Hematopoietic multipotent progenitor cell treated with erythropoietin and hydrocortisone succinate and interleukin-3 and kit ligand, for 6 days (in vitro differentiated cells): ENCODE measurements around the gene BROX.
A peak's percentile ranks its signal among the peaks of the same experiment; 100 is the strongest.
"Not testable (repeated sequence)": the region's sequence is repeated elsewhere in the genome, so short reads cannot be mapped to it uniquely, and the experiment has no call there.

Experiments
- DNase-seq: peaks from one replicate; pipeline ENCODE4 v3.0.0-alpha.2; 2015

Gene BROX

DNA sequence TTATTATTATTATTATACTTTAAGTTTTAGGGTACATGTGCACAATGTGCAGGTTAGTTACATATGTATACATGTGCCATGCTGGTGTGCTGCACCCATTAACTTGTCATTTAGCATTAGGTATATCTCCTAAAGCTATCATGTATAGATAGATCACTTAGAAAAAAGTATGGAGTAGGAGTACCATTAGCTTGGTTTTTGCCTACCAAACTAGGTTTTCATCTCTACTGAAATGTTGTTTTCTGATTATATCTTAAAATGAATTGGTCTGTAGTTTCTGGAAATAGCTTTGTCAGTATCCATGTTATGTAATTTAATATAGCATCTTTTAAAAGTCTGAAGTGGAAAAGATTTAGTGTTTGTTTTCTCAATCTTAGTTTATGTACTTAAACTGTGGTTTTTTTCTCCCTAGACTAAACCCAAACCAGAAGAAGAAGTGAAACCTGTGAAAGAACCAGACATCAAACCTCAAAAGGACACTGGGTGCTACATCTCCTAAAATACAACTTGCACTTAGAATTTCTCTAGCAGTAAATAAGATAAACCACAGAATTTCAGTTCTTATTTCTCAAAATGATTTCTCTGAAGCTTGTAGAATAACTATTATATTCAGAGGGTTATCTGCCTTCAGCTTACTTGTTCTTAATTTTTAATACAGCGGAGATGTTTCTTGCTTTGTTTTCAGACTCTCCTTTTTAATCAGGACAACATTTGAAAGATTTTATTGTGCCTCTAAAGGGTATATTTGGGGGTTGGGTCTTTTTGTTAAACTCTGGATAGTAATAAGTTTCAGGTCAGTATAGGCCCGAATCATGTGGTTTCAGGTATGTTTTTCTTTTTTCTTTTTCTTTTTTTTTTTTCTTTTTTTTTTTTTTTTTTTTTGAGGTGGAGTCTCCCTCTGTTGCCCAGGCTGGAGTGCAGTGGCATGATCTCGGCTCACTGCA is 20.1 kb downstream of the BROX start:
- no peak for DNase-seq

DNA sequence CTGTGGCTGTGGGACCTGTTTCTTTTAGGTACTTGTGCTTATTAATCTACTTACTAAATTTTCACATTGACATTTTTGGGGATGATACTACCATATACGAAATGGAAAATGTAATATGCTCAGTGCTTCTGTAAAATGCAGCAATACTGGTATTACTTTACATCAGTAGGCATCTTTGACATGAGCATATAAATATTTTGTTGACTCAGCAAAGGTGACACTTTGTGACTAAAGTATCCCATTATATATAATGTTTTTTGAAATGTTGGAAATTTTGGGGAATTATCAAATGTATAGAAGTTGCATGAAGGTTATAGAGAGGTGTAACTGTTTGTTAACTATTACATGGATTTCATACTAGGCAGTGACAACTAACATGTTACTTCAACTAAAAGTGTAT is 22.4 kb downstream of the BROX start:
- no peak for DNase-seq

DNA sequence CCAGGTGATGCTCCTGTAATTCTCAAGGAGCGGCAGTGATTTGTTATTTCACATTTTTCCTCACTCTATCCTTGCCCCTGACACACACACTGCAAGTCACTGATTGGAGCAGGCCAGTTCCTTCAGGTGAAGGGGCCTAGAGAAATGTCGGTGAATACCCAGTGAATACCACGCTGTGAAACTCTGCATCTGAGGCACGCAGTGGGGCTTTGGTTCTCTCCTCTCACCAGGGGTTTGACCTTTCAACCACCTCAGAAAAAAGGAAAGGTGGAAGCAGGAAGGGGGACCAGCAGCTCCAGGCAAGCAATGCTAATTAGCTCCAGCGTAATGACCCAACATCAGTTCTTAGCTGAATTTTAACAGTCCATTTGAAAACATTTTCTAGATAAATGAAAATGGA is 24.1 kb downstream of the BROX start:
- DNase-seq: no peak

DNA sequence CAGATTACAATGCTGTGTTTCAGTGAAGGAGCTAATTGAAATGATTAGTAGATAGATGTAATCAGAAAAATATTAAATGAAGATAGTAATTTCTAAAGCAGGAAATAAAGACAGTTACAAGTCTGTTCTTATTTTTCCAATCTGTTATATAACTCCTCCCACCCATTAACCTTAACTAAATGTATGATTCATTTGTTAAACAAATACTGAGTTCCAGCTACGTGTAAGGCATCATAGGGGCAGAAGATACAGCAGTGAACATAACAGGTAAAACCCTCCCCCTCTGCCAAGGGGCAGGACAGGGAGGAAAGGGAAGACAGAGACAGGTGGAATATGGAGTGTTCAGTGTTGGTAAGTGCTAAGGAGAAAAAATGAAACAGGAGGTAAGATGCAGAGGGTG is 24.6 kb downstream of the BROX start, which contains the start of gene FAM177B:
Gene FAM177B (plus strand): TSS at position 231 of the 400 bp plus-strand sequence. CDS start 9,344 bp downstream, outside the sequence.
- no peak for DNase-seq

DNA sequence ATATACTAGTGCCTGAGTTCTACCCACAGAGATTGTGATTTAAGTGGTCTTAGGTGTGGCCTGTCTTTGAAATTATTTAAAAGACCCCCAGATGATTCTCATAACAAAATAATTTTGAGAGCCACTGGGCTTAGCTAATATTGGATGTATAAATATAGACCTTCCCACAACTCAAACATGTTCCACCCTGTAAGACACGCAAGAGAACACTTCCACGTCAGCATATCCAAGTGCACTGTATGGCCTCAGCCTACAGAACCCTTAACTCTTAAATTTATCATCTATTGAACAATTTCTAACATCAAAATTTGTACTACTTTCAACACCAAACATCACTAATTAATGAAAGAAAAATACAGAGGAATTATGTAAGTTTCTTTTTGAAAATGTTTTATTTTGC is 27.1 kb downstream of the BROX start:
- DNase-seq: no peak

DNA sequence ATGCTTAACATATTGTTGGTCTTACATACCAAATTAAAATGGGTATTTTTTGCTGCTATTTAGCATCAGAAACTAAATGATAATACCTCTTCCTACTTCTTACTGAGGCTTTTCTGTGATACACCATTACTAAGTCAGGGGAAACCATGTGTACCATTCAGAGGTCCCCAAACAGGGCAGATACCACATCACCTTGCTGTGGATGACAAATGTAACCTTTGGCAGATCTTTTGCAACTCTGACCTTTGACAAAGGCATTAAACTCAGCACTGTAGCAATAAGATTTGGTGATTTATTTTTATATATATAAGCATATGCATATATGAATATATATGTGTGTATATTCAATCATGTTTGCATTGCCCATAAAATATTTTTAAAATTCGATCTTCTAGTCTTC is 27.6 kb downstream of the BROX start:
- no peak for DNase-seq

DNA sequence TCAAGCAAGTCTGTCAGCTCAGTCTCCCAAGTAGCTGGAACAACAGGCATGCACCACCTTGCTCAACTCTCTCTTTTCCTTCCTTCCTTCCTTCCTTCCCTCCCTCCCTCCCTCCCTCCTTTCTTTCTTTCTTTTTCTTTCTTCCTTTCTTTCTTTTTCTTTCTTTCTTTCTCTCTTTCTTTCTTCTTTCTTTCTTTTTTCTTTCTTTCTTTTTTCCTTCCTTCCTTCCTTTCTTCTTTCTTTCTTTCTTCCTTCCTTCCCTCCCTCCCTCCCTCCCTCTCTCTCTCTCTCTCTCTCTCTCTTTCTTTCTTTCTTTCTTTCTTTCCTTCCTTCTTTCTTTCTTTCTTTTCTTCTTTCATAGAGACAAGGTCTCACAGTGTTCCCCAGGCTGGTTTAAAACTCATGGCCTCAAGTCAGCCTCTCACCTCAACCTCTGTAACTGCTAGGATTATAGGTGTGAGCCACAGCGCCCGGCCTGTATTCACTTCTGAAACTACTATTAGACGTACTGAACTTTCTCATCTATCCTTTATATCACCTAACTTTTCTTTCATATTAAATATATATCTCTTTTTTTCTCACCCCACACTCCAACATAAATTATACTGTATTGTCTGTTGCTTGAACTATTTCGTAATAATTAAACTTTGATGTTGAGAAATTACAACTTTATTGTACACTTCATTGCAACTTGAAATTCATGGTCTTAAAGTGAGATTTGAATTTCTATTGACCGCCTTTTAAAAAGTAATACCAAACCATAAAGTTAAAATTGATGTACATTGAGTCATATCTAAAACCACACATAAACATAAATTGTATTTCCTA is 29.5 kb downstream of the BROX start:
- not testable (repeated sequence) for DNase-seq

DNA sequence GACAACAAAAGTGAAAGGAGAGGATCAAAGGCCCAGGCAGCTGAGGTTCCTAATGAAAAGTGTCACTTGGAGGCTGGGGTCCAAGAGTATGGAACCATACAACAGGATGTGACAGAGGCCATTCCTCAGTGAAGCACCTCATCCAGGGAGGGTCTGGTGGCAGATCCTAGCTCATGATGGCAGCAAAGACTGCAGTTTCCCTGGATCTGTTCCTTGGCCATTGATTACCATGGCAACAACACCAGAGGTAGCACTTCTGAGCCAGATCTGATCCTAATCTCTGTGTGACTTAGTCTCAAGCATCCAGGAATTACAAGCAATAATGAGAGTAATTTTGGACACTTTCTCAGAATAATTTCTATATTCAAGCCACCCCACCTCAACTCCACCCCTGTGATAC is 37.6 kb downstream of the BROX start:
- no peak for DNase-seq

DNA sequence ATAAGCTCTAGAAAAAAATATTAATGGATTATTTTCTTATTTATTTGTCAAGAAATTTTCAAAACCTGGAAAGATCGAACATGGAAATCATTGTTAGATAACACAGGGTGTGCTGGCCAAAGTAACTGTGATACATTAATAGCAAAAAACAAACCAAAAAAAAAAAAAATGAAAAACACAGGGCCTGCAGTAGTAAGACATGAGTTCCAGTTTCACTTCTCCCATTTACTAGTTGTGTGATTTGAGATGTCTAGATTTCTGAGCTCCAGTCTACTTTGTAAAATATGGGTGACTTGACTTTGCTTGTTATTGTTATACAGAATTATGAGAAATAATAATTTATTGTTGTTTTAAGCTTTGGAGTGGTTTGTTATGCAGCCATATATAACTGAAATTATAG is 38.3 kb downstream of the BROX start:
- no peak for DNase-seq

DNA sequence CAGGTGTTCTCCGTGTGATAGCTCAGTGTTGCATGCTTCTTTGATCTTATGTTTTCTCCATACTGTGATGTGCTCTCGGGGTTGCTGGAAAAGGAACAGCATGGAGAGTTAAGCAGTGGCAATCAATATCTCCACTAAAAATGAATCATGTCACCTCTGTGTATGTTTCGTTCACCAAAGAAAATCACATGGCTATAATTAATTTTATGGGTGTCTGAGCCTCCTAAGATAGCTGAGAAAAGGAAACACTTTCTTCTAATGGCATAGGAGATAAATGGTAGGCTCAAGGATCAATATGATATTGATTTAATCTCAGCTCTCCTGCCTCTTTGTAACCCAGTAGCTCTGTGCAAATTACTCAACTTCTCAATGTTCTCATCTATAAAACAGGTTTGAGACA is 38.9 kb downstream of the BROX start:
- no peak for DNase-seq

DNA sequence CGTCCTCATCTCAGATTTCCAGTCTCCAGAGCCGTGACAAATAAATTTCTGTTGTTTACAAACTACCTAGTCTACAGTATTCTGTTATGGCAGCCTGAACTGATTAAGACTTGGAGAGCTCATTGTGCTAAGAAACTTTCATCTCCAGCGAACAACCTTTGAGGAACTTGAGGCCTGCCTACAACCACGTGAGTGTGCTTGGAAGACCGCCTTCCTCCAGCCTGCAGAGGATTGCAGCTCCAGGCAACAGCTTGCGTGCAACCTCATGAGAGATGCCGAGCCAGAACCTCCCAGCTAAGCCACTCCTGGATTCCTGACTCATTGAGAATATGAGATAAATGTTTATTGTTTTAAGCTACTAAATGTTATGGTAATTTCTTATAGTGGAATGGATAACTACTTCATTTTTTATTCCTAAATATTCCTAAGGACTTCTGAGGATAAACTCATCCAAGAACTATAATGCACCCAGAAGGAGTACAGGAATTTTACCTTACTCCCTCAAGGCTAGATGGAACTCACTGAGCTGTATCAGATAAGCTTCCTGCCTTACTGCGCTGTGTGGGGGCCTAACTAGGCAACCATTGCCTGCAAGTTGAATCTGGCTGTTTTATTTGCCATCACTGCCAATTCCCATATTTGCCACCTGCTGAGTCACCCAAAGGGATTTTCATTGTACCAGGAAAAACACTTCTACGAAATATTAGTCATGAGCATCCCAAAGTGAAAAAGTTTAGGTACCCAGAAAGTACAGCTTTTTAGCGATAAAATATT is 42.2 kb downstream of the BROX start:
- DNase-seq: peak; percentile 14

DNA sequence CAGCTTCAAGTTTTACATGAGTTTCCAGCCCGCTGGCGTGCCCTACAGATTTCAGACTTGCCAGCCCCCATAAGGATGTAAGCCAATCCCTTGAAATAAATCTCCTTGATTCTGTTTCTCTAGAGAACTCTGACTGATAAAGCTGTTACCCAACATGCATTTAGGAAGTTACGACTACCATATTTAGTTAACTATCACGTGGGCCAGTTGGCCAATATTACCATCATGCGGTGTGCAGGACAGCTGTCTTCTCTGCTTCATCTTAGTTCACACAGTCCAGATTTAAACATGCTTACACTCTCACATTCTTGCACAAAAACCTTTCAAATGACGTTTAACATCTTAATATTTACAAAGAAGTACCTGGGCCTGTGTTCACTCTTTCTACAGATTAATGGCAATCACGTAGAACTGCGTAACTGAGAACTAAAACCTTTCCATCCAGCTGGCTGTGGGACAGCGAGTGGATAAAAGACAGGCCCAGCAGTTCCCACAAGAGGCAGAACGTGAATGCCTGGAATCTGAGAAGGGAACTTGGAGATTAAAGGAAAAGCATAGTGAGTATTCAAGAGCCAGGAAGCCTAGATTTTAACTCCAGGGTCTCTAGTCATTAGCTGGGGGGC is 45.4 kb downstream of the BROX start:
- DNase-seq: no peak

DNA sequence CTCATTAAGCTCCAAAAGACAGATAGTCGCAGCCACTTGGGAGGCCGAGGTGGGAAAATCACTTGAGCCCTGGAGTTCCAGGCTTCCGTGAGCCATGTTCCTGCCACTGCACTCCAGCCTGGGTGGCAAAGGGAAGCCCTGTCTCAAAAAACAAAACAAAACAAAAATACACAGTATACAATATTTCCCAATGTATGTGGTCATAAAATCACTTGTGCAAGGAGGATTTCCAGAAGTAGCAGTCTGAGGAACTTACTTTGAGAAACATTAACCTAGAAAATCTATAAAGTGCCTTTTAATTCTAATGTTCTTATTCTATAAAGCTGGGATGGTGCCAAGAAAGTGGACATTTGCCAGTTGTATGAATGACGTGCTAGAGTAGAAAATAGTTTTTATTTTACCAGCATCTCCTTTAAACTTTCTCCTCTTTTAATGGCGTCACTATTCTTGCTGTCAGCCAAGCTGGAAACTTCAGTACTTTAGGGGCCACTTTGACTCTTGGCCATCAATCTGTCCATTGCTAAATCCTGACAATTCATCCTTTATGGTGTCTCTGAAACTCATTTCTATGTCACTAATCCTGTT is 47.2 kb downstream of the BROX start:
- no peak for DNase-seq

DNA sequence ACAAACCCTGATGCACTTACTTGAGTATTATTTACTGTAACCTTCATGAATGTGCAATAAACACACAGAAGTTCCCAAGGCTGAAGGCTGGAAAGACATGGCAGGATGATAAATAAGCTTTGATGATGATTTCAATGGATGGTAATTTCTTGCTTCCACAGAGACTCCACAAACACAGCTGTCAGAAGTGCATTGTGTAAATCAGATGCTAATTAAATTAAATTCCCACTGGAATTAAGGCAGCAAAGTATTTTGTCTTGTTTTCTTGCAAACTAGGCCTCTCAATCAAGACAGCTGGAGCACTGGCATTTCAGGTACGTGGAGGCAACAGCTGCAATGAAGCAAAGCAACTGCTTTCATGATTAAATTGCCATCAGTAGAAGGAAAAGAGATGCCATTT is 48.7 kb downstream of the BROX start:
- no peak for DNase-seq

DNA sequence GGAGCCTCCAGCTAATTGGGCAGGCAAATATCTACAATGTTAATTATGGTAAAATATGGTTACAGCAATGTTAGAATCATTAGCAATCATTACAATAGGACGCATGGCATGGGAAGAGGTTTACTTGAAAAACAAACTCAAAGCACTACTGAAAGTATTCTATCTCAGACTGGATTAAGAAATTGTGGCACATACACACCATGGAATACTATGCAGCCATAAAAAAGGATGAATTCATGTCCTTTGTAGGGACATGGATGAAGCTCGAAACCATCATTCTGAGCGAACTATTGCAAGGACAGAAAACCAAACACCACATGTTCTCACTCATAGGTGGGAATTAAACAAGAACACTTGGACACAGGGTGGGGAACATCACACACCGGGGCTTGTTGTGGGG is 49.8 kb downstream of the BROX start:
- not testable (repeated sequence) for DNase-seq

DNA sequence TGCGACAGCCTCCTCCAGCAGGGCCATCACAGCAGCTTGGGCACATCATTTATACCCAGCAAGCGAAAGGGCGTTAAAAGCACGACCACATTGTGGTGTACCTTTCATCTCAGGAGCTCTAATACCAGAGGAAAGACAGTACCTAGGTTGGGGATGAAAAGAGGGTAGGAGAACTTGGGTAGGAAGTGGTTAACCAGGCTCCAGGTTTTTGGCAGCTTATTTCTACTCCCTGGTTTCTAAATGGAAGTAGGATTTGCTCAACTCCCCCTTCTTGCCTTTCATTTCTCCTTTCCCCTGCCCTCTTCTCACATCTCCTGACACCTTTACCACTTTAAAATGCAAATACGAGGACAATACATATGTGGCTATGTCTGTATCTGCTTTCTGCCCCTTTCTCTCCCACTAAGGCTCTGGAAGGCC is 54.8 kb downstream of the BROX start:
- DNase-seq: no peak

DNA sequence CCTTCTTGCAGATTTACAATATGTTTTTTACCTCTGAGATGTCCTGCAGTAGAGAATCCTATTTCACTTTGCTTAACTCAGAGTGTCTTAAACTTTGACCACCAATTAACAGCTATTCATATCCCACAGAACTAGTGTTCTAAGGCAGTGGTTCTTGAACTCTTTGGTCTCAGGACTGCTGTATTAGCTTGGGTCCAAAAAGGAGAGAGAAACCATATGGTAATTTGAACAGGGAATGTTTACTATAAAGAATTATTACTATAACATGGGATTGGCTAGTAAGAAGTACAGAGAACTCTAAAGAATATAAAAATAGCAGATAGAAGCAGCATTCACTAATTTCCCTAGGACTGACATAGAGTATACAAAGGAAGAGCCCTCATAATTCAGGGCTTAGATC is 56.2 kb downstream of the BROX start:
- no peak for DNase-seq

DNA sequence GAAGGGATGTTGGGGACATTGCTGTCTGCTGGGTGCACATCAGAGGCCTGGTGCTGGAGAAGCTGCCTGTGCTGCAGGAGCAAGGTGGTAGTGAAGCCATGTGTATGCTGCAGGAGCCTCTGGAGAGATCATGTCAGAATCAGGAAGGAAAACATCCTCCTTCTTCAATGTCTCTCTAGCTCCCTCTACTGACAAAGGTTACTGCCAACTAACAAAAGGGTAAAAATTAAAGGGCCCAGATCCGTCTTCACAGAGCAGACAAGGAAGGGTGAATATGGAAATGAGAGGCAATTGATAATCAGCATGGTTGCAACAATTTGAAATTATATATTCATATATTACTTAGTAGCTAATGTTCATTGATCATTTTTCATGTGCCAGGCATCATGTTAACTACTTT is 56.8 kb downstream of the BROX start:
- DNase-seq: peak; percentile 67

DNA sequence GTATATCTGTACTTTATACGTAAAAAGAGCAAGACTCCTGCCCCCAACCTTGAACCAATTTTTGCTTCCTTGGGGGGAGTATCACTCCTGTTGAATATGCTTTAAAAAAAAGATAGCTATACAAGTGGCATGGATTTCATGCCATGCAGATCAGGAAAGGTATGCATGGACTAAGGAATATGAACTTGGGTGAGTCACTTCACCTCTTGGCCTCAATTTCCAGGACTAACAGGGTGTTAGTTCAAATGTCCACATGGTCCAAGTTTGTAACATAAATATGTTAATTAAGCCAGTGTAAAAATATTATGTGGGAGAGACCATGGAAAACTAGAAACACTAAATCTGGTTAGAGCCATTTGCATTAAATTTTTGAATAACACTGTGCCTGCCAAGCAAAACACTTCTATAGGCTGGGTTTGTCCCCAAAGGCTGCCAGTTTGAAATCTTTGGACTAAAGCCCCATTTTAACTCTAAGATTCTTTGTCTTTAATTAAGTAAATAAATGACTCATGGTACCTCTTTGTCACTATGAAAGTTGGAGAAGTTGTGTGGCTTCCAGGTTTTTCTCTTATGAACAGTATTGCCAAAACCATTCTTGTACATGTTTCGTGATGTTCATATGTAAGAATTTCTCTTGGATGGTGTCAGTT is 57.7 kb downstream of the BROX start:
- DNase-seq: no peak

DNA sequence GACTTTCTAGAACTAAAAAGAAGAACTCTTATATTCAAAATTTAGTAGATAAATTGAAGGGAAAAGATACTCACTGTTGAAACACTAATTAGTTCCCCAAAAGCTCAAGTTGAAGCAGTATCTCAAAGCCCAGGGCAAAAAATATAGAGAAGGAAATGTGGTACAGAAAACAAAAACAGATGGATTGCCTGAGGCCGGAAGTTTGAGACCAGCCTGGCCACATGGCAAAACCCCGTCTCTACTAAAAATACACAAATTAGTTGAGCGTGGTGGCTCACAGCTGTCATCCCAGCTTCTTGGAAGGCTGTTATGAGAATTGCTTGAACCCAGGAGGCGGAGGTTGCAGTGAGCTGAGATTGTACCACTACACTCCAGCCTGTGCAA is 60.6 kb downstream of the BROX start:
- peak; percentile 52 for DNase-seq

DNA sequence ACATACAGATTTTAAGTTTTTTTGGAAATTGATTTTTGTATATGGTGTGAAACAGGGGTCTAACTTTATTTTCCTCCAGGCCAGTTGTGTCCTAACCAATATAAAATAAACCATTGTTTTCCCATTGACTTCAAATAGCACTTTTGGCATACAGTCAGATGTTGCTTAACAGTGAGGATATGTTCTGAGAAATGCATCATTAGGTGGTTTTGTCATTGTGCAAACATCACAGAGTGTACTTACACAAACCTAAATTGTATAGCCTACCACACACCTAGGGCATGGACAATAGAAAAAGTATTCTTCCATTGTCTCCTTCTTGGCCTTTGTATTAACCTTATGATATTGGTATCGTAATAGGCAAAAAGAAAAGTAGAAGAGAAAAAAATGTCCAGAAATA is 65.1 kb downstream of the BROX start:
- DNase-seq: no peak

DNA sequence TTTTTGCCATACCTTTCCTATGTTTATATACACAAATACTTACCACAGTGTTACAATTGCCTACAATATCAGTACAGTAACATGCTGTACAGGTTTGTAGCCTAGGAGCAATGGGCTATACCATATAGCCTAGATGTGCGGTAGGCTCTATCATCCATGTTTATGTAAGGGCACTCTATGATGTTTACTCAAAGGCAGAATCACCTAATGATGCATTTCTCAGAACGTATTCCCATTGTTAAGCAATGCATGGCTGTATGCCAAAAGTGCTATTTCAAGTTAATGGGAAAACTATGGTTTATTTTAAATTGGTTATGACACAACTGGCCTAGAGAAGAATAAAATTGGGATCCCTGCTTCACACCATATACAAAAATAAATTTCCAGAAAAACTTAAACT is 65.6 kb downstream of the BROX start:
- no peak for DNase-seq
